CD4-positive, alpha-beta T cell treated with Interleukin-17A for 4 hours (primary cell): ENCODE measurements around the gene NOTCH3.

Experiments
- DNase-seq: peaks from one replicate; pipeline ENCODE4 v3.0.0-alpha.2; 2020; ENCODE audit warnings: mixed read lengths

Gene NOTCH3

GRCh38 chr19:15159251-15159650 is 41.5 kb downstream of the NOTCH3 start:
- no peak for DNase-seq

- DNase-seq = no peak
Observed at GRCh38 chr19:15156391-15156790, 44.4 kb downstream of the NOTCH3 start.

GRCh38 chr19:15155296-15155695 is 45.5 kb downstream of the NOTCH3 start:
- DNase-seq = no peak

GRCh38 chr19:15154002-15154612 is 46.7 kb downstream of the NOTCH3 start:
- DNase-seq = peak; percentile 25

GRCh38 chr19:15149737-15150136 is 51.1 kb downstream of the NOTCH3 start:
- no peak for DNase-seq

GRCh38 chr19:15147090-15147489 is 53.7 kb downstream of the NOTCH3 start:
- DNase-seq = no peak

GRCh38 chr19:15144046-15144646 is 56.6 kb downstream of the NOTCH3 start:
- DNase-seq = no peak

- DNase-seq = no peak
Observed at GRCh38 chr19:15142313-15142712, 58.5 kb downstream of the NOTCH3 start.

- DNase-seq = no peak
Observed at GRCh38 chr19:15141143-15141542, 59.7 kb downstream of the NOTCH3 start.

- DNase-seq = no peak
Observed at GRCh38 chr19:15138427-15138826, 62.4 kb downstream of the NOTCH3 start.

GRCh38 chr19:15137777-15138176 is 63.0 kb downstream of the NOTCH3 start:
- DNase-seq = no peak

- DNase-seq = no peak
Observed at GRCh38 chr19:15136234-15136954, 64.4 kb downstream of the NOTCH3 start.

GRCh38 chr19:15129856-15130585 is 70.8 kb downstream of the NOTCH3 start:
- DNase-seq = peak; percentile 53

- DNase-seq = no peak
Observed at GRCh38 chr19:15128162-15128770, 72.5 kb downstream of the NOTCH3 start.

GRCh38 chr19:15126131-15126910 is 74.5 kb downstream of the NOTCH3 start:
- no peak for DNase-seq

GRCh38 chr19:15125232-15126067 is 75.3 kb downstream of the NOTCH3 start:
- DNase-seq = peak; percentile 98

GRCh38 chr19:15124572-15125231 is 76.1 kb downstream of the NOTCH3 start:
- no peak for DNase-seq

- DNase-seq = no peak
Observed at GRCh38 chr19:15123900-15124299, 76.9 kb downstream of the NOTCH3 start.

GRCh38 chr19:15123031-15123890 is 77.5 kb downstream of the NOTCH3 start:
- no peak for DNase-seq
